K562 (cell line): ENCODE results near the gene CSMD2. TPM values are rescaled to one million over a fixed set of nuclear protein-coding genes. Genes with fewer than 3 reads are reported as not detected.
A peak's percentile ranks its signal among the peaks of the same experiment; 100 is the strongest.

Experiments
- ATAC-seq: fragments of 200-7000 bp; cut with Tn5 transposase; 3 replicates; pipeline ENCODE4 v1.9.1; 2020; ENCODE audit warnings: moderate library complexity
- BruUV-seq: library from RNA; stranded (reverse); fragments of 400-500 nt; replicated peaks from 2 replicates; lab custom pipeline; 2021; lab: Mats Ljungman, UMichigan
- CTCF ChIA-PET: fragments of 300-600 bp; formaldehyde crosslinking; extraction: SDS; loops from one replicate; lab custom pipeline; 2021; ENCODE audit warnings: low intra/inter-chr PET ratio; lab: Yijun Ruan, JAX
- POLR2A ChIA-PET: fragments of 300-600, 350-650 bp; sonication (Branson Sonifier 250); formaldehyde crosslinking; extraction: SDS; loops from one replicate; lab custom pipeline; 2021; ENCODE audit warnings: antibody characterized with exemption, inconsistent platforms; lab: Yijun Ruan, JAX
- DNase-seq, 4 experiments: peaks; one replicate each; pipeline versions ENCODE4 v3.0.0 to v3.0.0-alpha.2; 2011 to 2018; ENCODE audit warnings: low spot score in 3 of 4, mixed read lengths in 3 of 4; ENCODE audit errors: extremely low read depth in 1 of 4
- FAIRE-seq: peaks from 2 replicates; lab custom pipeline; 2011; peaks lifted over from hg19 to GRCh38; lab: Jason Lieb, UNC
- H2AFZ ChIP-seq: 2 replicates; pipeline ENCODE4 v1.6.0; 2011; ENCODE audit warnings: low read depth, low read length, control low read depth, inconsistent platforms
- H3K27ac ChIP-seq: fragments of 200-600 bp; 3 replicates; pipeline ENCODE4 v1.8.0; 2011; ENCODE audit warnings: low read depth, mild to moderate bottlenecking, control low read depth, inconsistent platforms, low read length, moderate library complexity, mixed read lengths; ENCODE audit errors: extremely low read depth
- H3K27me3 ChIP-seq, 2 experiments: fragments of 300-600 bp in 1 of 2; 2 replicates in 1 of 2; 3 replicates in 1 of 2; pipeline versions ENCODE4 v1.6.0 to v1.8.0; 2011; ENCODE audit warnings: inconsistent platforms in 2 of 2, low read length in 2 of 2, mild to moderate bottlenecking in 1 of 2, mixed read lengths in 1 of 2, moderate library complexity in 1 of 2; ENCODE audit not compliant: control insufficient read depth in 2 of 2, insufficient read depth in 2 of 2
- H3K36me3 ChIP-seq: fragments of 300-600 bp; 3 replicates; pipeline ENCODE4 v1.8.0; 2011; ENCODE audit warnings: mild to moderate bottlenecking, low read length, inconsistent platforms; ENCODE audit not compliant: control insufficient read depth, insufficient read depth
- H3K4me1 ChIP-seq, 2 experiments: fragments of 200-600 bp in 1 of 2; replicated peaks in 1 of 2; 2 replicates in 1 of 2; 3 replicates in 1 of 2; pipeline versions ENCODE4 v1.5.1 to v1.8.0; 2011; ENCODE audit warnings: inconsistent platforms in 2 of 2, low read length in 2 of 2, mild to moderate bottlenecking in 1 of 2, mixed read lengths in 1 of 2, moderate library complexity in 1 of 2; ENCODE audit not compliant: control insufficient read depth in 2 of 2, insufficient read depth in 2 of 2
- H3K4me2 ChIP-seq: 2 replicates; pipeline ENCODE4 v1.6.1; 2011; ENCODE audit warnings: low read length, control low read depth, inconsistent platforms, mixed read lengths; ENCODE audit not compliant: insufficient read depth
- H3K4me3 ChIP-seq: fragments of 200-600 bp; sonication (generic), shearing (Covaris generic); 2 replicates; pipeline ENCODE4 v1.5.1; 2016; ENCODE audit warnings: control low read depth, inconsistent platforms
- H3K79me2 ChIP-seq: fragments of 200-600 bp; 3 replicates; pipeline ENCODE4 v1.8.0; 2011; ENCODE audit warnings: low read length, inconsistent platforms; ENCODE audit not compliant: control insufficient read depth, insufficient read depth
- H3K9ac ChIP-seq, 2 experiments: 2 replicates each; pipeline versions ENCODE4 v1.6.0 to v1.6.1; 2011; ENCODE audit warnings: low read depth in 2 of 2, low read length in 2 of 2, control low read depth in 1 of 2, inconsistent platforms in 1 of 2, mild to moderate bottlenecking in 1 of 2, mixed read lengths in 1 of 2; ENCODE audit not compliant: insufficient read depth in 1 of 2
- H3K9me1 ChIP-seq: one replicate; pipeline ENCODE4 v1.6.0; 2011; ENCODE audit warnings: inconsistent platforms, mild to moderate bottlenecking, low read length, moderate library complexity; ENCODE audit not compliant: control insufficient read depth, insufficient read depth
- H3K9me3 ChIP-seq: replicated peaks from 2 replicates; pipeline ENCODE4 v1.5.1; 2011; ENCODE audit warnings: low read depth, low read length, inconsistent platforms; ENCODE audit not compliant: control insufficient read depth, insufficient read depth
- H4K20me1 ChIP-seq: replicated peaks from 2 replicates; pipeline ENCODE4 v1.6.1; 2011; ENCODE audit warnings: low read length, inconsistent platforms, mixed read lengths; ENCODE audit not compliant: control insufficient read depth, insufficient read depth
- BACH1 ChIP-seq: fragments of 200-800 bp; sonication (Bioruptor generic); IDR thresholded peaks from 2 replicates; pipeline ENCODE4 v1.6.1; 2016; ENCODE audit warnings: missing genetic modification characterization, missing compliant biosample characterization
- MCM3 ChIP-seq: fragments of 450-650 bp; IDR thresholded peaks from 2 replicates; pipeline ENCODE4 v1.6.1; 2016
- MEF2A ChIP-seq: IDR thresholded peaks from 2 replicates; pipeline ENCODE4 v1.6.1; 2011; ENCODE audit warnings: low read depth, mild to moderate bottlenecking, low read length, moderate library complexity; ENCODE audit not compliant: control insufficient read depth
- PTTG1 ChIP-seq: fragments of 450-650 bp; IDR thresholded peaks from 2 replicates; pipeline ENCODE4 v1.6.1; 2016; ENCODE audit warnings: low read depth, mild to moderate bottlenecking, missing genetic modification characterization, missing compliant biosample characterization
- SMAD2 ChIP-seq: fragments of 150-350 bp; IDR thresholded peaks from 2 replicates; pipeline ENCODE4 v1.6.1; 2014; ENCODE audit warnings: low read depth, mild to moderate bottlenecking, low read length
- SRSF9 ChIP-seq: fragments of 200-400 bp; formaldehyde crosslinking; IDR thresholded peaks from 2 replicates; pipeline ENCODE4 v1.6.1; 2017; ENCODE audit warnings: low read depth, low read length, borderline replicate concordance
- TAL1 ChIP-seq: fragments of 450-650 bp; IDR thresholded peaks from 2 replicates; pipeline ENCODE4 v1.6.1; 2016; ENCODE audit warnings: mild to moderate bottlenecking
- WGBS: fragments of 100-300 bp; shearing (Covaris generic); methylation state at CpG from one replicate; pipeline ENCODE4 v1.1.6; 2016; ENCODE audit warnings: low coverage, mixed read lengths; ENCODE audit not compliant: insufficient coverage; ENCODE audit errors: missing lambda C conversion rate; 5-methylcytosine and 5-hydroxymethylcytosine counted together
- in situ Hi-C: fragments of 300-500 bp; cut with MboI; formaldehyde crosslinking; loops from 4 replicates; pipeline ENCODE4 v1.15.0; 2018; ENCODE audit warnings: inconsistent platforms, mixed read lengths
- intact Hi-C: fragments of 100-400 bp; cut with micrococcal nuclease; formaldehyde crosslinking; loops from 2 replicates; pipeline ENCODE4 v1.14.2; 2022
- polyA plus RNA-seq, 8 experiments: library from polyadenylated mRNA; depleted of rRNA in 4 of 8; stranded (reverse) in 5 of 8; unstranded in 3 of 8; fragments of >200 nt; fragmentation: Nextera tagmentation in 2 of 8; fragmentation: Illumina TruSeq in 1 of 8; extraction: Ambion mirVana in 2 of 8; extraction: Trizol in 1 of 8; gene quantifications; 2 replicates each; pipeline versions ENCODE4 v1.2.1 to v1.2.3, GENCODE V29; 2011 to 2014; ENCODE audit warnings: inconsistent platforms in 1 of 8, missing spikeins in 1 of 8
- total RNA-seq, 7 experiments: library from RNA; depleted of rRNA in 6 of 7; stranded (reverse); fragments of >200 nt in 6 of 7; fragmentation: Illumina TruSeq in 2 of 7; extraction: Trizol in 2 of 7; gene quantifications; 2 replicates each; pipeline versions ENCODE4 v1.2.1 to v1.2.3, GENCODE V29; 2011 to 2021; ENCODE audit warnings: low replicate concordance in 1 of 7
- TF ChIP-seq, protein P1 (sequence below): fragments of 450-650 bp; IDR thresholded peaks from 2 replicates; pipeline ENCODE4 v1.6.1; 2014; ENCODE audit warnings: low read depth, mild to moderate bottlenecking, moderate library complexity, borderline replicate concordance
- TF ChIP-seq, protein P2 (sequence below): fragments of 450-650 bp; formaldehyde crosslinking; IDR thresholded peaks from 2 replicates; pipeline ENCODE4 v1.4.0; 2022; ENCODE audit warnings: missing genetic modification characterization

CSMD2 gene
- total and polyA plus RNA-seq, 9 of the 15 experiments (the other 6 are each of a cell fraction or from before 2014, with no cell fraction given), result not detected

- TF ChIP-seq, protein P1, sequence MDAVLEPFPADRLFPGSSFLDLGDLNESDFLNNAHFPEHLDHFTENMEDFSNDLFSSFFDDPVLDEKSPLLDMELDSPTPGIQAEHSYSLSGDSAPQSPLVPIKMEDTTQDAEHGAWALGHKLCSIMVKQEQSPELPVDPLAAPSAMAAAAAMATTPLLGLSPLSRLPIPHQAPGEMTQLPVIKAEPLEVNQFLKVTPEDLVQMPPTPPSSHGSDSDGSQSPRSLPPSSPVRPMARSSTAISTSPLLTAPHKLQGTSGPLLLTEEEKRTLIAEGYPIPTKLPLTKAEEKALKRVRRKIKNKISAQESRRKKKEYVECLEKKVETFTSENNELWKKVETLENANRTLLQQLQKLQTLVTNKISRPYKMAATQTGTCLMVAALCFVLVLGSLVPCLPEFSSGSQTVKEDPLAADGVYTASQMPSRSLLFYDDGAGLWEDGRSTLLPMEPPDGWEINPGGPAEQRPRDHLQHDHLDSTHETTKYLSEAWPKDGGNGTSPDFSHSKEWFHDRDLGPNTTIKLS, result no peak
These were observed 318.2 kb downstream of the CSMD2 start (continued) for GRCh38 chr1:33846861-33847260.

DNA sequence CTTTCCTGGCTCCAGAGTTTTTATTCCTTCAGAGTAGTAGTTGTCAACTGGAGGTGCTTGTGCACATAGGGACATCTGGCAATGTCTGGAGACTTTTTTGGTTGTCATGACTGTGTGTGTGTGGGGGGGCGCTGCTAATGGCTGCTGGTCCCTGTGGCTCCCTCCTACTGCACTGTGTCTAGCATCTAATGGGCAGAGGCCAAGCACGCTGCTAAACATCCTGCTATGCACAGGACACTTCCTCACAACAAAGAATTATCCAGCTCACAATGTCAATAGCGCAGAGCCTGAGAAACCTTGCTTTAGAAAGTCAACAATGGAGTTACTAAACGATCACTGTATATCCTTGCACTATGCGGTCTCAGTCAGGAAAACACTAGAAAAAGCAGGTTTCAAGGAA, 320.9 kb downstream of the CSMD2 start:
- H3K4me2 ChIP-seq, result no peak overlapping the region
- BruUV-seq, result no TSS peak
- H3K4me1 ChIP-seq, result no peaks in the 10 kb centered on the region
- H3K36me3 ChIP-seq, result no peaks in the 10 kb centered on the region
- CTCF ChIA-PET, result interaction anchor here (0.6 kb wide), 1 partner anchor 211 kb away, joined by 3 read pairs; no protein-coding TSS in a partner anchor
- no peaks in the 10 kb centered on the region for H3K9me3 ChIP-seq
- peak; percentile 44 for FAIRE-seq
- no peak overlapping the region for H3K4me3 ChIP-seq
- 1% methylated on average over 5 of the region's 5 CpGs for WGBS
- intact Hi-C loops (no loop called here), in situ Hi-C loops (no loop called here)
- no peak overlapping the region for H3K9ac ChIP-seq
- no peaks in the 10 kb centered on the region for H3K9me1 ChIP-seq
- no peak for DNase-seq
- H4K20me1 ChIP-seq, result no peaks in the 10 kb centered on the region
- H2AFZ ChIP-seq, result no peak overlapping the region
- TF ChIP-seq BACH1 (no peak), MEF2A (no peak), SMAD2 (no peak), SRSF9 (no peak), TAL1 (no peak), PTTG1 (tag) (no peak), MCM3 (no peak)
- TF ChIP-seq, protein P2, sequence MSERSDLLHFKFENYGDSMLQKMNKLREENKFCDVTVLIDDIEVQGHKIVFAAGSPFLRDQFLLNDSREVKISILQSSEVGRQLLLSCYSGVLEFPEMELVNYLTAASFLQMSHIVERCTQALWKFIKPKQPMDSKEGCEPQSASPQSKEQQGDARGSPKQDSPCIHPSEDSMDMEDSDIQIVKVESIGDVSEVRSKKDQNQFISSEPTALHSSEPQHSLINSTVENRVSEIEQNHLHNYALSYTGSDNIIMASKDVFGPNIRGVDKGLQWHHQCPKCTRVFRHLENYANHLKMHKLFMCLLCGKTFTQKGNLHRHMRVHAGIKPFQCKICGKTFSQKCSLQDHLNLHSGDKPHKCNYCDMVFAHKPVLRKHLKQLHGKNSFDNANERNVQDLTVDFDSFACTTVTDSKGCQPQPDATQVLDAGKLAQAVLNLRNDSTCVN (CRISPR knock-in tag), result no peak
- no peak overlapping the region for H3K27ac ChIP-seq
- no peak for ATAC-seq
- POLR2A ChIA-PET, result interaction anchor here (0.5 kb wide), 1 partner anchor 1293 kb away, joined by 4 read pairs; no protein-coding TSS in a partner anchor
- 0 out of 5 replicates have a peak, but pooled peaks cover 0 to 3% of the 10 kb centered on the region in 2 experiments for H3K27me3 ChIP-seq
- no peaks in the 10 kb centered on the region for H3K79me2 ChIP-seq
